Measurements from ENCODE around the gene ARHGAP22. TPM values are rescaled to one million over a fixed set of nuclear protein-coding genes. Genes with fewer than 3 reads are reported as not detected.

Gene ARHGAP22
- total RNA-seq, 1 donor from 2014 or later: 24.5 TPM

DNA sequence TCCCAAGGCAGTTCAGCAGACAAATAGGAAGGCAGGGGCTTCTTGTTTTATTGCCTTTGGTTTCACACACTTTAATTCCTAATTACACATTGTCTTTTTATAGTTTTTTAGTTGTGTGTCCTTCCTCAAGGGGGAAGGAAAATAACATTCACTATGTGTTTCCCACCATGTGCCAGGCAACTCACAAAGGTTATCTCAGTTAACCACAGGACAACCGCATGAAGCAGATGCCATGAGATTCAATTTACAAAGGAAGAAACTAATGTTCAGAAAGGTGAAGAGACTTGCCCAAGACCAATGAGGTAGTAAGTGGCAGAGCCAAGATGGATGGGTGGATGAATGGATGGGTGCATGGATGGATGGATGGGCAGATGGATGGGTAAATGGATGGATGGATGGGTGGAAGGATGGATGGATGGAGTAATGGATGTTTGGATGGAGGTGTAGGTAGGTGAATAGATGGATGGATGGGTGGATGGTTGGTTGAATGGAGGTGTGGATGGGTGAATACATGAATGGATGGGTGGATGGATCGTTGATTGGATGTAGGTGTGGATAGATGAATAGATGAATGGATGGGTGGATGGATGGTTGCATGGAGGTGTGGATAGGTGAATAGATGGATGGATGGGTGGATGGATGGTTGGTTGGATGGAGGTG, 77.9 kb downstream of the ARHGAP22 start:
- DNase-seq (ENCODE audit: low read depth): no peak
- TF ChIP-seq, protein P1, sequence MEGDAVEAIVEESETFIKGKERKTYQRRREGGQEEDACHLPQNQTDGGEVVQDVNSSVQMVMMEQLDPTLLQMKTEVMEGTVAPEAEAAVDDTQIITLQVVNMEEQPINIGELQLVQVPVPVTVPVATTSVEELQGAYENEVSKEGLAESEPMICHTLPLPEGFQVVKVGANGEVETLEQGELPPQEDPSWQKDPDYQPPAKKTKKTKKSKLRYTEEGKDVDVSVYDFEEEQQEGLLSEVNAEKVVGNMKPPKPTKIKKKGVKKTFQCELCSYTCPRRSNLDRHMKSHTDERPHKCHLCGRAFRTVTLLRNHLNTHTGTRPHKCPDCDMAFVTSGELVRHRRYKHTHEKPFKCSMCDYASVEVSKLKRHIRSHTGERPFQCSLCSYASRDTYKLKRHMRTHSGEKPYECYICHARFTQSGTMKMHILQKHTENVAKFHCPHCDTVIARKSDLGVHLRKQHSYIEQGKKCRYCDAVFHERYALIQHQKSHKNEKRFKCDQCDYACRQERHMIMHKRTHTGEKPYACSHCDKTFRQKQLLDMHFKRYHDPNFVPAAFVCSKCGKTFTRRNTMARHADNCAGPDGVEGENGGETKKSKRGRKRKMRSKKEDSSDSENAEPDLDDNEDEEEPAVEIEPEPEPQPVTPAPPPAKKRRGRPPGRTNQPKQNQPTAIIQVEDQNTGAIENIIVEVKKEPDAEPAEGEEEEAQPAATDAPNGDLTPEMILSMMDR (conservative IDR thresholded peaks at IDR 0.05; ENCODE audit: low read depth, low read length): no peak
- H3K4me3 ChIP-seq (ENCODE audit: low read depth, low read length): no peak overlapping the region

- no peak overlapping the region for H3K4me3 ChIP-seq (ENCODE audit: low read depth, low read length)
- peak; percentile 47 for DNase-seq (ENCODE audit: low read depth)
- TF ChIP-seq, protein P1 (conservative IDR thresholded peaks at IDR 0.05; ENCODE audit: low read depth, low read length): no peak
Measured at GRCh38 chr10:48526011-48526821, 78.7 kb downstream of the ARHGAP22 start.

DNA sequence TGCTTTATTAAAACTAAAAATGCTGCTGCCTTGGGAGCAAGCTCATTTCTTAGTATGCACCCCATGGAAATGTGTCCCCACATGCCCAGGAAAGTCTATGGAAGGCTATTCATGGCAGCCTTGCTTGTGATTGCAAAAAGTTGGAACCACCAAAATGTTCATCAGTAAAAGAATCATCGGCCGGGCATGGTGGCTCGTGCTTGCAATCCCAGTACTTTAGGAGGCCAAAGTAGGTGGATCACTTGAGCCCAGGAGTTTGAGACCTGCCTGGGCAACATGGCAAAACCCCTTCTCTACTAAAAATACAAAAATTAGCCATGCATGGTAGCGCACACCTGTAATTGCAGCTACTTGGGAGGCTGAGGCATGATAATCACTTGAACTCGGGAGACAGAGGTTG, 79.8 kb downstream of the ARHGAP22 start:
- no peak overlapping the region for H3K4me3 ChIP-seq (ENCODE audit: low read depth, low read length)
- no peak for DNase-seq (ENCODE audit: low read depth)
- TF ChIP-seq, protein P1 (conservative IDR thresholded peaks at IDR 0.05; ENCODE audit: low read depth, low read length): no peak

DNA sequence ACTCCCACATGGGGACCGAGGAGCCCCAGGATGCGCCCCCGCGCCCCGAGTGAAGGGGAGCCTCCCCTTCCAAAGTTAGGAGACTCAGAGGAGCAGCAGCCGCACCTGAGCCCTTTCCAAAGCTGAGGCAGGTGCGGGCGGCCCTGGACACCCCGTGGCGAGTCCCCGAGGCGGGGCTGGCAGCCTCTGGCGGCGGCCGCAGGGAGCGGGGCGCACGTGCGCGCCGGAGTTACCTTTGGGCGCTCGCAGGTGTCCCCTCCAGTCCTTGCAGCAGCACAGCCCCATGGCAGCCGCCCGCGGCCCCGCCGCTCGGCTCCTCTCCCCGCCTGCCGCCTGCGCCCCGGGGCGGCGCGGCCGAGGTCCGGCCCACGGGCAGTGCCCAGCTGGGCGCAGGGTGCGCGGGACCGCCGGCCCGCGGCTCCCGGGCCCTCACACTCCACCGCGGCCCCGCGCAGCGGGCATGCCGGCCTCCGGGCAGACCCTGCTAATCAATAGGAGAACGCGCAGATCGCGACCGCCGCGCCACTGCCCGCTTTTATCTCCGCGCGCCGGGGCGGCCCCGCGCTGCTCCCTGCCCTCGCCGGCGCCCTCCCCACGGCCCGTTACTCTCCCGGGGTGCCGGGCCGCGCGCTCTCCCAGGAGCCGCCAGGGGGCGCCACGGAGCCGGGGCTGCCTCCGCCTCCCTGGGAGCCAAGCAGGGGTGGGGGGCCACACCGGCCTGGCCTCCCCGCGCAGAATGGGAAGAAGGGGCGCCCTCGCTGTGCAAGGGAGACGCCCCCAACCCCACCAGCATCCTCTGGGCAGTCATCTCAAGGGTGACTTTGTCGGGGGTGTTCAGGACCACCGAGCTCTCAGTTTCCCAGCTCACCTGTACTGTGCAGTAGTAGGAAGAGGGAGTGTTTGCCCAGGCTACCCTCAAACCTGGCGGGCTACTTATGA, 80.8 kb downstream of the ARHGAP22 start:
- TF ChIP-seq, protein P1 (conservative IDR thresholded peaks at IDR 0.05; ENCODE audit: low read depth, low read length): peak; percentile 58
- peak overlapping the region; percentile 39 for H3K4me3 ChIP-seq (ENCODE audit: low read depth, low read length)
- DNase-seq (ENCODE audit: low read depth): no peak

DNA sequence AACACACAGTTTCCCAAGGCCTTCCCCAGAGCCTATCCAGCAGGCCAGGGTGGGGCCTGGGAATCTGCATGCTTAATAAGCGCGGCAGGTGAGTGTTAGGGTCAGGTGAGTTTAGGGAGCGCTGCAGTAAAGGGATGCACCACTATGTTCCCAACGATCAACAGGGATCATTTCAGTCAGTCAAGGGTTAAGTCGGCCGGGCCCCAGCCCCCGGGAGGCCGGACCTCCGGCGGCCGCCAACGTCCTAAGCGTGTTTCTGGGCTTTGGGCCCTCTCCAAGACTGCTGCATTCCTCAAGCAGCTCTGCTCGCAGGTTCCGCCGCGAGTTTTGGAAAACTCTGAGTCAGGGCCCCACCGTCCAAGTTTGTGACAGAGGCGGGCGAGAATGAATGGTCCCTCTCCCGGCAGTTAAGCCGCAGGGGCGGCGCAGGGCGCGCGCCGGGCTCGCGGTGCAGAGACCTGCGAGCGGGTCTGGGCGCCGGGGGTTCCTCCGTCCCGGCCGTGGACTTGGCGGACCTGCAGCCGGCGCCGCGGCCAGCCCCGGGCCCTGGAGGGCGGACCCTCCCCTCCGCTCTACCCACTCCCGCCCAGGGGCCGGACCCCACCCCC, 81.6 kb downstream of the ARHGAP22 start:
- H3K4me3 ChIP-seq (ENCODE audit: low read depth, low read length): peak overlapping the region; percentile 39
- TF ChIP-seq, protein P1 (conservative IDR thresholded peaks at IDR 0.05; ENCODE audit: low read depth, low read length): no peak
- DNase-seq (ENCODE audit: low read depth): no peak

DNA sequence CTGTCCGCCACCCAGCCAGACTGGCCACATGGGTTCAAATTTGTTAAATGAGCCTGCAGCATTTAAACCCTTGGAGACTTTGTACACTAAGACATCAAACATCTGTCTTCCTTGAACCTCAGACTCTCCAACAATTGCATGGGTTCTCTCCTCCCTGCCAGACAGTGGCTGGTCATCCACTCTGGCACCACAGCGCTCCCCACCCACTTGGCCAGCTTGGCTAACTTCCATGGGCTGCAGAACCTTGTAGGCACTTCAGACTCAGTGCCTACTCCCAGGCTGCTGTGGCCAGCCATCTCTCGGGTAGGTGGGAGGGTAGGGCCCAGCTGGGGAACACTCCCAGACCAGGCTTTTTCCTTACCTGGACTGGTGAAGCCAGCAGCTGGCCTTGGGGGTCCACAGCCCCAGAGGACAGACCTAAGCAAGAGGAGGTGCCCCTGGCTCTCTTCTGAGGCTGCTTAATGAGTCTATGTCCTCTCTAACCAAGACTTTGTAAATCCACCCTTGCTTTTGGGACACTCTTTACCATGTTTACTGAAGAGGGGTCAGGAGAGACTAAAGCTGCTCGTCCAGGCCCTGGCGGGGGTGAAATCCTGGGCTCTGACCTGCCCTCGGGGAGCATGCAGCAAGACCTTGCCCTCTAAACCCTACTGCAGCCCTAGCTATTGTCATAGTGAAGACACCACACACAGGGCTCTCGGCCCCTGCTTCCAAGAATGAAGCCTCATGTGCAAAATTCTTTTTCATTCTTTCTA, 82.7 kb downstream of the ARHGAP22 start:
- TF ChIP-seq, protein P1 (conservative IDR thresholded peaks at IDR 0.05; ENCODE audit: low read depth, low read length): no peak
- no peak overlapping the region for H3K4me3 ChIP-seq (ENCODE audit: low read depth, low read length)
- no peak for DNase-seq (ENCODE audit: low read depth)
